Muscle layer of colon (tissue), 2 donors: ENCODE measurements around the gene PRND.
"Not testable (repeated sequence)": the region's sequence is repeated elsewhere in the genome, so short reads cannot be mapped to it uniquely, and the experiment has no call there.

Experiments used
- H3K27ac ChIP-seq: one replicate; pipeline ENCODE4 v1.7.0; 2013; ENCODE audit warnings: low read depth, mild to moderate bottlenecking, low read length, moderate library complexity
- H3K27me3 ChIP-seq, 2 donors: one replicate each; pipeline ENCODE4 v1.7.0; 2013; ENCODE audit warnings: low read length in 2 of 2, mild to moderate bottlenecking in 2 of 2; ENCODE audit not compliant: insufficient read depth in 2 of 2, control insufficient read depth in 1 of 2
- H3K36me3 ChIP-seq: one replicate; pipeline ENCODE4 v1.7.0; 2013; ENCODE audit warnings: mild to moderate bottlenecking, low read length; ENCODE audit not compliant: insufficient read depth
- H3K4me1 ChIP-seq: one replicate; pipeline ENCODE4 v1.7.0; 2013; ENCODE audit warnings: mild to moderate bottlenecking, low read length; ENCODE audit not compliant: insufficient read depth
- H3K4me3 ChIP-seq, 2 donors: one replicate each; pipeline ENCODE4 v1.7.0; 2013; ENCODE audit warnings: low read length in 2 of 2, low read depth in 1 of 2, mild to moderate bottlenecking in 1 of 2, moderate library complexity in 1 of 2
- H3K9ac ChIP-seq: one replicate; pipeline ENCODE4 v1.7.0; 2013; ENCODE audit warnings: low read length
- H3K9me3 ChIP-seq: one replicate; pipeline ENCODE4 v1.7.0; 2013; ENCODE audit warnings: mild to moderate bottlenecking, low read length
- donor health status: abdominal sarcoma.
- donor health status: Adenocarcinoma of cecum.

The PRND gene

GRCh38 chr20:4723553-4723952 lies 1.8 kb downstream of the PRND start:
- H3K9me3 ChIP-seq, H3K4me3 ChIP-seq, H3K27ac ChIP-seq, H3K9ac ChIP-seq, H3K36me3 ChIP-seq, H3K27me3 ChIP-seq: not testable (repeated sequence)
- H3K4me1 ChIP-seq = peaks cover 23% of the 10 kb centered on the region

GRCh38 chr20:4724459-4725262 lies 3.0 kb downstream of the PRND start:
- Histone ChIP-seq H3K4me3 (no peak overlapping the region), H3K9ac (no peak overlapping the region)

GRCh38 chr20:4725263-4725550 lies 3.5 kb downstream of the PRND start:
- H3K36me3 ChIP-seq = no peaks in the 10 kb centered on the region
- no peak overlapping the region for H3K4me3 ChIP-seq

More at GRCh38 chr20:4724459-4725262, 3.0 kb downstream of the PRND start:
- peaks cover 23% of the 10 kb centered on the region for H3K4me1 ChIP-seq
- H3K27me3 ChIP-seq = no peaks in the 10 kb centered on the region
- H3K9me3 ChIP-seq = no peaks in the 10 kb centered on the region
- H3K36me3 ChIP-seq = no peaks in the 10 kb centered on the region
- no peak overlapping the region for H3K27ac ChIP-seq

GRCh38 chr20:4726710-4727397 lies 5.1 kb downstream of the PRND start:
- H3K27me3 ChIP-seq = no peaks in the 10 kb centered on the region
- no peaks in the 10 kb centered on the region for H3K36me3 ChIP-seq
- H3K4me1 ChIP-seq = peaks cover 8% of the 10 kb centered on the region
- H3K4me3 ChIP-seq = no peak overlapping the region
- H3K27ac ChIP-seq = no peak overlapping the region
- no peak overlapping the region for H3K9ac ChIP-seq
- H3K9me3 ChIP-seq = no peaks in the 10 kb centered on the region

More at GRCh38 chr20:4725263-4725550, 3.5 kb downstream of the PRND start:
- H3K4me1 ChIP-seq = peaks cover 18% of the 10 kb centered on the region
- H3K27ac ChIP-seq = no peak overlapping the region
- no peaks in the 10 kb centered on the region for H3K9me3 ChIP-seq
- no peaks in the 10 kb centered on the region for H3K27me3 ChIP-seq
- no peak overlapping the region for H3K9ac ChIP-seq

GRCh38 chr20:4728120-4728760 lies 6.5 kb downstream of the PRND start:
- Histone ChIP-seq H3K9me3 (no peaks in the 10 kb centered on the region), H3K9ac (no peak overlapping the region), H3K27me3 (no peaks in the 10 kb centered on the region), H3K4me1 (peaks cover 3% of the 10 kb centered on the region), H3K36me3 (no peaks in the 10 kb centered on the region), H3K27ac (no peak overlapping the region), H3K4me3 (no peak overlapping the region)

- Histone ChIP-seq H3K27ac (no peak overlapping the region), H3K36me3 (no peaks in the 10 kb centered on the region), H3K4me3 (no peak overlapping the region), H3K27me3 (no peaks in the 10 kb centered on the region), H3K9ac (no peak overlapping the region), H3K4me1 (no peaks in the 10 kb centered on the region), H3K9me3 (no peaks in the 10 kb centered on the region)
These were observed 7.6 kb downstream of the PRND start for GRCh38 chr20:4729265-4729664.

- no peak overlapping the region for H3K27ac ChIP-seq
- H3K4me3 ChIP-seq = no peak overlapping the region
- no peaks in the 10 kb centered on the region for H3K27me3 ChIP-seq
- no peaks in the 10 kb centered on the region for H3K36me3 ChIP-seq
- no peaks in the 10 kb centered on the region for H3K9me3 ChIP-seq
- H3K4me1 ChIP-seq = no peaks in the 10 kb centered on the region
- H3K9ac ChIP-seq = no peak overlapping the region
These were observed 9.1 kb downstream of the PRND start for GRCh38 chr20:4730780-4731179.

GRCh38 chr20:4736875-4737274 lies 15.2 kb downstream of the PRND start:
- Histone ChIP-seq H3K9ac (no peak overlapping the region), H3K4me3 (no peak overlapping the region), H3K36me3 (no peaks in the 10 kb centered on the region), H3K27ac (no peak overlapping the region), H3K4me1 (no peaks in the 10 kb centered on the region), H3K9me3 (no peaks in the 10 kb centered on the region), H3K27me3 (no peaks in the 10 kb centered on the region)

GRCh38 chr20:4737857-4738627 lies 16.3 kb downstream of the PRND start:
- no peaks in the 10 kb centered on the region for H3K36me3 ChIP-seq
- no peaks in the 10 kb centered on the region for H3K4me1 ChIP-seq
- H3K27me3 ChIP-seq = no peaks in the 10 kb centered on the region
- no peak overlapping the region for H3K27ac ChIP-seq
- H3K4me3 ChIP-seq = no peak overlapping the region
- no peak overlapping the region for H3K9ac ChIP-seq
- no peaks in the 10 kb centered on the region for H3K9me3 ChIP-seq

- no peaks in the 10 kb centered on the region for H3K27me3 ChIP-seq
- H3K4me1 ChIP-seq = no peaks in the 10 kb centered on the region
- H3K4me3 ChIP-seq = no peak overlapping the region
- H3K36me3 ChIP-seq = no peaks in the 10 kb centered on the region
- H3K9me3 ChIP-seq = no peaks in the 10 kb centered on the region
- no peak overlapping the region for H3K27ac ChIP-seq
- H3K9ac ChIP-seq = no peak overlapping the region
These were observed 19.2 kb downstream of the PRND start for GRCh38 chr20:4740774-4741431.

GRCh38 chr20:4748847-4749246 lies 27.1 kb downstream of the PRND start:
- no peaks in the 10 kb centered on the region for H3K27me3 ChIP-seq
- H3K4me1 ChIP-seq = no peaks in the 10 kb centered on the region
- H3K9me3 ChIP-seq = no peaks in the 10 kb centered on the region
- H3K4me3 ChIP-seq = no peak overlapping the region
- no peak overlapping the region for H3K27ac ChIP-seq
- H3K9ac ChIP-seq = no peak overlapping the region
- H3K36me3 ChIP-seq = no peaks in the 10 kb centered on the region
